ENCODE results near the gene STT3B. TPM values are rescaled to one million over a fixed set of nuclear protein-coding genes. Genes with fewer than 3 reads are reported as not detected.

STT3B gene
- total RNA-seq, 1 donor from 2014 or later, result 147 TPM

GRCh38 chr3:31654998-31655397 is 122.3 kb downstream of the STT3B start:
- no peak for DNase-seq

DNA sequence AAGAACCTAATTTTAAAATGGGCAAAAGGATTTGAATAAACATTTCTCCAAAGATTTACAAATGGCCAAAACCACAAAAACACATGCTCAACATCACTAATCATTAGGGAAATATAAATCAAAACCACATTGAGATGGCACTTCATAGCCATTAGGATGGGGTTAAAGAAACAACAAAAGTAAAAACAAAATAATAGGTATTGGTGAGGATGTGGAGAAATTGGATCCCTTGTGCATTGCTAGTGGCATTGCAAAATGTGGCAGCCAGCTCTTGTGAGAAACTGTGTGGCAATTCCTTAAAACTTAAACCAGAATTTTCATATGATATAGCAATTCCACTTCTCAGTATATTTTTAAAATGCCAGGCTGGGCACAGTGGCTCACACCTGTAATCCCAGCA is 126.5 kb downstream of the STT3B start:
- no peak for DNase-seq

- no peak for DNase-seq
These were observed 128.6 kb downstream of the STT3B start for GRCh38 chr3:31661286-31661685.

GRCh38 chr3:31661993-31662670 is 129.4 kb downstream of the STT3B start:
- DNase-seq, result no peak

DNA sequence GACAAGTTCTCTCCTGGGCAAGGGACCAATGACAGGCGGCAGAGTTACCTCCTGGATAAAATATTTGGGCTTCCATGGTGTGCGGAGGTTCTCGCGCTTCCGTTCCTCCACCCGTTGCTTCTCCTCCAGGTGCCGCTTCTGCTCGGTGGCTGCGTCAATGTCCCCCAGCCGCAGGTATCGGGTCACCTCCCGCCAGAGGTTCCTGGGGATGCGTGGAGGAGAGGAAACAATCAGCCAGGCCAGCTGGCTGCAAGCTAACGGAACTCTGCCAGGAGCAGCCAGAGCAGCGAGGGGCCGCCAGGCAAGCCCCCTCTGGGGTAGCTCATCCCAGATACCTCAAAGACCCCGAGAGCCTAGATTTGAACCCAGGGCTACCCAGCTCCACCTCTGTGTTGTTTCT is 131.3 kb downstream of the STT3B start:
- no peak for DNase-seq

DNA sequence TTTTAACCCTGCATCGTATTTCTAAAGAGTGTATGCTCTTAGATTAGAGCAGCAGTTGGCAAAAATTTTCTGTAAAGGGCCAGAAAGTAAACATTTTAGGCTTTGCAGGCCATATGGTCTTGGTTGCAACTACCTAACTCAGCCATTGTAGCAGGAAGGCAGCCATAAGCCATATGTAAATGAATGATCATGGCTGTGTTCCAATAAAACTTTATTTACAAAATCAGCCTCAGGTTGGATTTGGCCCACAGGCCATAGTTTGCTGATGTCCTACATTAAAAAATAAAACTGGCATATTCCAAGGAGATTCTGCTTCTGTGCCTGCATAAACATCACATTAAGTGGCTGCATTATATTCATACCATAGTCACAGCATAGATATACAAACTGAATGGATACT is 134.9 kb downstream of the STT3B start:
- no peak for DNase-seq

GRCh38 chr3:31668242-31668641 is 135.5 kb downstream of the STT3B start:
- no peak for DNase-seq

DNA sequence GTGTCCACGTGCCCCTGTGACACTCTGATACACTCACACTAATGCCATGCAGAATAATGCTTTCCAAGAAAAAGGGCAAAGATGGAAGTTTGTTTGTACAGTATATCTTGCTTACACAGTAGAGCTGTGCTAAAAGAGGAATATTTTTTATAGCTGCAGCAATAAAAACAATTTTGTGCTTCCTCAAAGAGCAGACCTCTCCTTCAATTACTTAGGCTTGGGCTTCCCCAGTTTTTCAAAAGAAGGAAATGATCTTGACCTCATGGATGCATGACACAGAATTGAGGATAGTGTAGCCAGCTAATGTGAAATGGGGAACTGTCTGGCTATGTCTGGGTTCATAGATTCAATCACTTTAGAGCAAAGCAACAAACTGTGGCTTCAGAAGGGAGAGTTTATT is 137.4 kb downstream of the STT3B start:
- peak; percentile 64 for DNase-seq

- no peak for DNase-seq
These were observed 138.0 kb downstream of the STT3B start for GRCh38 chr3:31670722-31671121.

DNA sequence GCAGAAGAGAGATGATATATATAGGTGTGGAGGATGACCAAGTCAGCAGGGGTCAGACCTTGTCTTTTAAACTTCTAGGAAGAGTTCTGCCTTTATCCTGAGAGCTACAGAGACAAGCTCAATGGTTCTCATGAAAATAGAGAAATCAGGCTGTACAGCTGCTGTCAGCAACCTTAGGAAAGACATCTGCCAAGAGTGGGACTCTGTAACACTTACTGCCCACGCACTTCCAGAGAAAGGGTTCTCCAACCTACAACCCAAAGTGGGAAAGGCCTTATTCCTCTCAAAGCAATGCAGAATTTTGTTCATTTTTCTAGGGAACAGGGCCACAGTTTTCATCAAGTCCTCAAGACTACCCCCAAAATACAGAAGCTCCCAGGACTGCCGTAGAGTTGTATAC is 138.7 kb downstream of the STT3B start:
- no peak for DNase-seq

DNA sequence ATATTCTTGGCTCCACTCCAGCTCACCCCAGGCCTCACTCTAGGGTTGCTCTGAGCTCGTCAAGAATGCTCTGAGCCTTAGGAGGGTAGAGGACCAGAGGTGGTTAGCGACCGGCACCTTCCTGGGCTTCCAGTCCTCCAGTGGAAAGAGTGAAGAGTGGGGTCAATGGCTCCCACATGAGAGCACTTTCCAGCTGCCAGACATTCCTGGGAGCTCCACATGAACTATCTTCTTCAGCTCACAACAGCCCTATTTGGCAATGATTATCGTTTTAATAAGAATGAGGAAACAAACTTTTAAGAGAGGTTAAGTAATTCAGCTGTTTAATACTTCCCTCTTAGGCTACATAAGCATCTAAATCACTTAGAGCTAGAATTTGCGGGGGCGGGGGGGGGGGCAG is 139.3 kb downstream of the STT3B start:
- no peak for DNase-seq

GRCh38 chr3:31673950-31674349 is 141.2 kb downstream of the STT3B start:
- no peak for DNase-seq

- DNase-seq, result no peak
These were observed 143.8 kb downstream of the STT3B start for GRCh38 chr3:31676556-31676955.

DNA sequence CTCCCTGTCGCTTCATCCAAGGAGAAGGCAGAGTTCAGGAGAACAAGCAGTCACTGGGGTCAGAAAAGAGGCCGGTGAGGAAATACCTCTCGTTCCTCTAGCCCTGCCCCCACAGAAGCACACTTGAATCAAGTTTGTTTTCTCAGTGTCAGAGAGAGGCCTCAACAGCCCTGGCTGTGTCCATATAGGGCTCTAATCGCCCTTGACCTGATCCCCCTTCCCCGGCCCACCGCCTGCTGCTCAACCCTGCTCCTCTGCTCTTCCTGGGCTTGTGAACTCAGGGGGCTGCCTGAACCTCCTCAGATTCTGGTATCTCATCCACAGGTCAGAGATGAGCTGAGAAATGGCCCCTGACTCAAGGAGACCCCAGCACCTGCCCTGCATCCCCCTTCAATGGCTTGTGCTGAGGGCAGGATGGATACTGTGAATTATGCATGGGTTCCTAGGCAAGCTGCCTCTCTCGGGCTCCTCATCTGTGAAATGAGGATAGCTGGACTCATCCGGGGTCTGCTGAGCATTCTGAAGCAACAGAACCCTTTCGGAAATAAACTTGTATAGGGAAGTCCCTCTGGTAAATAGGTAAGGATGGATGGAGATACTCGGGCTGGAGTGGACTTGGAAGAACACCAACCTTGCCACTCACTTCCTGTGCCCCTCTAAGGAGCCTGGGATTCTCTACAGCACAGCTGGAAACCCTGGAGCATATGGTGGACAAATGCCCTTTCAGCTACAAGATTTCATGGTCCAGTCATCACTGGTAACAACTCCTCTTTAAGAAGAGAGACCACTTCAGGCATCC is 147.5 kb downstream of the STT3B start:
- no peak for DNase-seq

All from dermis blood vessel endothelial cell (primary cell).